ENCODE results near the gene PGLYRP2.
A peak's percentile ranks its signal among the peaks of the same experiment; 100 is the strongest.
"Not testable (repeated sequence)": the region's sequence is repeated elsewhere in the genome, so short reads cannot be mapped to it uniquely, and the experiment has no call there.

Gene PGLYRP2

GRCh38 chr19:15502264-15502663 lies 23.0 kb upstream of the PGLYRP2 start:
- Mint-ChIP-seq H3K36me3 (ENCODE audit: low read depth) (no peaks in the 10 kb centered on the region), H3K27me3 (peaks cover 3% of the 10 kb centered on the region), H3K9me3 (no peaks in the 10 kb centered on the region), H3K4me3 (no peak overlapping the region), H3K27ac (no peak overlapping the region), H3K4me1 (peaks cover 3% of the 10 kb centered on the region)
- ATAC-seq, result no peak
- no peak for DNase-seq

GRCh38 chr19:15501596-15501995 lies 22.3 kb upstream of the PGLYRP2 start:
- DNase-seq (no peak), ATAC-seq (no peak)
- H3K4me3 Mint-ChIP-seq, result no peak overlapping the region
- no peak overlapping the region for H3K27ac Mint-ChIP-seq
- H3K9me3 Mint-ChIP-seq, result no peaks in the 10 kb centered on the region
- no peaks in the 10 kb centered on the region for H3K36me3 Mint-ChIP-seq (ENCODE audit: low read depth)
- no peaks in the 10 kb centered on the region for H3K27me3 Mint-ChIP-seq
- H3K4me1 Mint-ChIP-seq, result peaks cover 3% of the 10 kb centered on the region

- Mint-ChIP-seq H3K9me3 (no peaks in the 10 kb centered on the region), H3K27ac (no peak overlapping the region), H3K27me3 (no peaks in the 10 kb centered on the region), H3K4me1 (peaks cover 3% of the 10 kb centered on the region), H3K4me3 (no peak overlapping the region), H3K36me3 (ENCODE audit: low read depth) (no peaks in the 10 kb centered on the region)
- ATAC-seq (no peak), DNase-seq (no peak)
Observed at GRCh38 chr19:15498910-15499309, 19.6 kb upstream of the PGLYRP2 start.

GRCh38 chr19:15498156-15498858 lies 19.0 kb upstream of the PGLYRP2 start:
- H3K9me3 Mint-ChIP-seq, result no peaks in the 10 kb centered on the region
- H3K4me1 Mint-ChIP-seq, result peaks cover 3% of the 10 kb centered on the region
- H3K4me3 Mint-ChIP-seq, result no peak overlapping the region
- ATAC-seq, result no peak
- H3K36me3 Mint-ChIP-seq (ENCODE audit: low read depth), result no peaks in the 10 kb centered on the region
- H3K27ac Mint-ChIP-seq, result no peak overlapping the region
- no peaks in the 10 kb centered on the region for H3K27me3 Mint-ChIP-seq
- no peak for DNase-seq

- H3K36me3 Mint-ChIP-seq (ENCODE audit: low read depth), result no peaks in the 10 kb centered on the region
- H3K4me1 Mint-ChIP-seq, result peaks cover 3% of the 10 kb centered on the region
- no peak overlapping the region for H3K27ac Mint-ChIP-seq
- no peak overlapping the region for H3K4me3 Mint-ChIP-seq
- no peaks in the 10 kb centered on the region for H3K27me3 Mint-ChIP-seq
- DNase-seq, result no peak
- no peak for ATAC-seq
- no peaks in the 10 kb centered on the region for H3K9me3 Mint-ChIP-seq
Observed at GRCh38 chr19:15495151-15495550, 15.8 kb upstream of the PGLYRP2 start.

- no peak for ATAC-seq
- H3K27me3 Mint-ChIP-seq, result no peaks in the 10 kb centered on the region
- no peak overlapping the region for H3K27ac Mint-ChIP-seq
- peaks cover 6% of the 10 kb centered on the region for H3K9me3 Mint-ChIP-seq
- H3K4me1 Mint-ChIP-seq, result peaks cover 9% of the 10 kb centered on the region
- no peaks in the 10 kb centered on the region for H3K36me3 Mint-ChIP-seq (ENCODE audit: low read depth)
- no peak overlapping the region for H3K4me3 Mint-ChIP-seq
- DNase-seq, result no peak
Observed at GRCh38 chr19:15488489-15489226, 9.4 kb upstream of the PGLYRP2 start.

GRCh38 chr19:15487038-15487437 lies 7.7 kb upstream of the PGLYRP2 start:
- Mint-ChIP-seq H3K36me3 (ENCODE audit: low read depth) (no peaks in the 10 kb centered on the region), H3K27ac (no peak overlapping the region), H3K4me1 (peaks cover 20% of the 10 kb centered on the region), H3K27me3 (no peaks in the 10 kb centered on the region), H3K4me3 (no peak overlapping the region), H3K9me3 (peaks cover 6% of the 10 kb centered on the region)
- ATAC-seq, result no peak
- no peak for DNase-seq

GRCh38 chr19:15485768-15486167 lies 6.5 kb upstream of the PGLYRP2 start:
- H3K4me3 Mint-ChIP-seq; H3K36me3 Mint-ChIP-seq (ENCODE audit: low read depth); H3K9me3 Mint-ChIP-seq; DNase-seq; H3K27me3 Mint-ChIP-seq; ATAC-seq: not testable (repeated sequence)
- Mint-ChIP-seq H3K4me1 (peaks cover 21% of the 10 kb centered on the region), H3K27ac (peak overlapping the region; percentile 42)

- H3K4me1 Mint-ChIP-seq, result peaks cover 36% of the 10 kb centered on the region
- not testable (repeated sequence) for H3K4me3 Mint-ChIP-seq; H3K27me3 Mint-ChIP-seq; H3K27ac Mint-ChIP-seq; ATAC-seq; DNase-seq; H3K9me3 Mint-ChIP-seq; H3K36me3 Mint-ChIP-seq (ENCODE audit: low read depth)
Observed at GRCh38 chr19:15480996-15481395, 1.7 kb upstream of the PGLYRP2 start.

- no peak for ATAC-seq
- Mint-ChIP-seq H3K27ac (no peak overlapping the region), H3K27me3 (no peaks in the 10 kb centered on the region), H3K4me3 (no peak overlapping the region), H3K4me1 (peaks cover 21% of the 10 kb centered on the region), H3K36me3 (ENCODE audit: low read depth) (no peaks in the 10 kb centered on the region), H3K9me3 (no peaks in the 10 kb centered on the region)
- no peak for DNase-seq
Observed at GRCh38 chr19:15476325-15476724, 3.0 kb downstream of the PGLYRP2 start.

- DNase-seq (no peak), ATAC-seq (no peak)
- no peak overlapping the region for H3K4me3 Mint-ChIP-seq
- H3K27me3 Mint-ChIP-seq, result no peaks in the 10 kb centered on the region
- H3K4me1 Mint-ChIP-seq, result peaks cover 21% of the 10 kb centered on the region
- H3K9me3 Mint-ChIP-seq, result no peaks in the 10 kb centered on the region
- H3K27ac Mint-ChIP-seq, result no peak overlapping the region
- no peaks in the 10 kb centered on the region for H3K36me3 Mint-ChIP-seq (ENCODE audit: low read depth)
Observed at GRCh38 chr19:15475611-15476010, 3.7 kb downstream of the PGLYRP2 start.

- DNase-seq (no peak), ATAC-seq (no peak)
- H3K27ac Mint-ChIP-seq, result no peak overlapping the region
- H3K27me3 Mint-ChIP-seq, result no peaks in the 10 kb centered on the region
- H3K9me3 Mint-ChIP-seq, result no peaks in the 10 kb centered on the region
- H3K36me3 Mint-ChIP-seq (ENCODE audit: low read depth), result no peaks in the 10 kb centered on the region
- H3K4me3 Mint-ChIP-seq, result no peak overlapping the region
- H3K4me1 Mint-ChIP-seq, result peaks cover 22% of the 10 kb centered on the region
Observed at GRCh38 chr19:15475169-15475568, 4.1 kb downstream of the PGLYRP2 start.

GRCh38 chr19:15473821-15474220 lies 5.5 kb downstream of the PGLYRP2 start:
- H3K27me3 Mint-ChIP-seq; H3K36me3 Mint-ChIP-seq (ENCODE audit: low read depth); ATAC-seq; H3K9me3 Mint-ChIP-seq; H3K4me3 Mint-ChIP-seq; DNase-seq; H3K27ac Mint-ChIP-seq: not testable (repeated sequence)
- H3K4me1 Mint-ChIP-seq, result peaks cover 24% of the 10 kb centered on the region

GRCh38 chr19:15471639-15472101 lies 7.6 kb downstream of the PGLYRP2 start:
- Mint-ChIP-seq H3K4me3 (no peak overlapping the region), H3K27me3 (peaks cover 10% of the 10 kb centered on the region), H3K27ac (no peak overlapping the region), H3K36me3 (ENCODE audit: low read depth) (peaks cover 4% of the 10 kb centered on the region), H3K9me3 (no peaks in the 10 kb centered on the region), H3K4me1 (peaks cover 41% of the 10 kb centered on the region)
- ATAC-seq (no peak), DNase-seq (no peak)

Data from activated naive CD8-positive, alpha-beta T cell treated with anti-CD3 and anti-CD28 coated beads, Interleukin-2, amount 50 U/mL, for 24 hours (primary cell).